ENCODE results near the gene CRY1. TPM values are rescaled to one million over a fixed set of nuclear protein-coding genes. Genes with fewer than 3 reads are reported as not detected.

The CRY1 gene
- polyA plus RNA-seq, 1 donor from 2014 or later = 33.4 TPM

DNA sequence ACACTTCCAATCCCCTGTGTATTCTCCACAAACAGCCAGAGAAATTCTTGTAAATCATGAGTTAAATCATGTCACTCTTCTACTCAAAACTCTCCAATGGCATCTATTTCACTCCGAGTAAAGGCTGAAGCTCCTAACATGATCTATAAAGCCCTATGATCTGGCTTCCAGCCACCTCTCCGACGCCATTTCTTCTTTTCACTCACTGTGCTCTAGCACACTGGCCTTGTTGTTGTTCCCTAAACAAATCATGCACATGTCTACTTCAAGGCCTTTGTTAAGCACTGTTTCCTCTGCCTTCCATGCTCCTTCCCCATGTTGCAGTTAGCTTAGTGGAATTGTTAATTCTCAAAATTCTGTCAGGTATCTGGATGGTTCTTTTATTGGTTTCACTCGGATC, 76.3 kb downstream of the CRY1 start:
- H3K79me2 ChIP-seq (replicated peaks; ENCODE audit: insufficient read depth, low read length) = no peaks in the 10 kb centered on the region
- no peaks in the 10 kb centered on the region for H3K36me3 ChIP-seq (ENCODE audit: insufficient read depth, low read length)
- no peak overlapping the region for H3K4me2 ChIP-seq (ENCODE audit: low read length)
- TF ChIP-seq SMC3 (conservative IDR thresholded peaks at IDR 0.05; ENCODE audit: poor library complexity) (no peak), RAD21 (conservative IDR thresholded peaks at IDR 0.05) (no peak), EZH2 (IDR thresholded peaks at IDR 0.05; ENCODE audit: borderline replicate concordance, insufficient read depth, low read length, poor library complexity, severe bottlenecking) (no peak), TAF1 (IDR thresholded peaks at IDR 0.05; ENCODE audit: low read depth) (no peak), POLR2AphosphoS5 (IDR thresholded peaks at IDR 0.05) (no peak)
- TF ChIP-seq, protein P1, sequence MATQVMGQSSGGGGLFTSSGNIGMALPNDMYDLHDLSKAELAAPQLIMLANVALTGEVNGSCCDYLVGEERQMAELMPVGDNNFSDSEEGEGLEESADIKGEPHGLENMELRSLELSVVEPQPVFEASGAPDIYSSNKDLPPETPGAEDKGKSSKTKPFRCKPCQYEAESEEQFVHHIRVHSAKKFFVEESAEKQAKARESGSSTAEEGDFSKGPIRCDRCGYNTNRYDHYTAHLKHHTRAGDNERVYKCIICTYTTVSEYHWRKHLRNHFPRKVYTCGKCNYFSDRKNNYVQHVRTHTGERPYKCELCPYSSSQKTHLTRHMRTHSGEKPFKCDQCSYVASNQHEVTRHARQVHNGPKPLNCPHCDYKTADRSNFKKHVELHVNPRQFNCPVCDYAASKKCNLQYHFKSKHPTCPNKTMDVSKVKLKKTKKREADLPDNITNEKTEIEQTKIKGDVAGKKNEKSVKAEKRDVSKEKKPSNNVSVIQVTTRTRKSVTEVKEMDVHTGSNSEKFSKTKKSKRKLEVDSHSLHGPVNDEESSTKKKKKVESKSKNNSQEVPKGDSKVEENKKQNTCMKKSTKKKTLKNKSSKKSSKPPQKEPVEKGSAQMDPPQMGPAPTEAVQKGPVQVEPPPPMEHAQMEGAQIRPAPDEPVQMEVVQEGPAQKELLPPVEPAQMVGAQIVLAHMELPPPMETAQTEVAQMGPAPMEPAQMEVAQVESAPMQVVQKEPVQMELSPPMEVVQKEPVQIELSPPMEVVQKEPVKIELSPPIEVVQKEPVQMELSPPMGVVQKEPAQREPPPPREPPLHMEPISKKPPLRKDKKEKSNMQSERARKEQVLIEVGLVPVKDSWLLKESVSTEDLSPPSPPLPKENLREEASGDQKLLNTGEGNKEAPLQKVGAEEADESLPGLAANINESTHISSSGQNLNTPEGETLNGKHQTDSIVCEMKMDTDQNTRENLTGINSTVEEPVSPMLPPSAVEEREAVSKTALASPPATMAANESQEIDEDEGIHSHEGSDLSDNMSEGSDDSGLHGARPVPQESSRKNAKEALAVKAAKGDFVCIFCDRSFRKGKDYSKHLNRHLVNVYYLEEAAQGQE (IDR thresholded peaks at IDR 0.05; ENCODE audit: borderline replicate concordance) = no peak
- H3K4me3 ChIP-seq (ENCODE audit: low read length) = no peak overlapping the region
- no peaks in the 10 kb centered on the region for H3K9me3 ChIP-seq (ENCODE audit: low read length)
- H3K27ac ChIP-seq (ENCODE audit: low read length) = no peak overlapping the region
- H3K9ac ChIP-seq (ENCODE audit: low read length) = no peak overlapping the region
- no peaks in the 10 kb centered on the region for H3K27me3 ChIP-seq (ENCODE audit: insufficient read depth, low read depth, low read length)
- H2AFZ ChIP-seq (ENCODE audit: low read depth, low read length) = no peak overlapping the region
- no peaks in the 10 kb centered on the region for H4K20me1 ChIP-seq (ENCODE audit: insufficient read depth)
- no peaks in the 10 kb centered on the region for H3K9me2 ChIP-seq (ENCODE audit: insufficient read depth, low read length)
- no peaks in the 10 kb centered on the region for H3F3A ChIP-seq (ENCODE audit: insufficient read depth, low read length, poor library complexity, severe bottlenecking)

DNA sequence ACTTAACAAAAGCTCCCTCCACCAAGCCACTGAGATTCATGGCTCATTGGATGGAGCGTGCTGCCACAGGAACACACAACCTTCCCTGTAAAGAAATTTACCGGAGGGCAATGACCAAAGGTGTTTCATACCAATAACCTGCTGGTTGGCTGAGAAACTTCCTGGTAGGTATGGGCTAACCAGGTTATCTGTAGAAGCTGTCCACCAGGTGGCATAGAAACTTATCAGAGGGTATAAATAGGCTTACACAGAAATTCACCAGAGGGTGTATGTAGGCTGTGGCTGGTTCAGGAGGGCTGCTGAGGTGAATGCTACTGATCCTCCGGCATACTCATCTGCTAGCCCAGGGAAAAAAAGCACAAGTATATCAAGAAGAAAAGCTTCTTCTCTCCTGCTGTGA, 79.3 kb downstream of the CRY1 start:
- Histone ChIP-seq H3K9me2 (ENCODE audit: insufficient read depth, low read length) (no peaks in the 10 kb centered on the region), H3F3A (ENCODE audit: insufficient read depth, low read length, poor library complexity, severe bottlenecking) (no peaks in the 10 kb centered on the region), H3K4me2 (ENCODE audit: low read length) (no peak overlapping the region), H4K20me1 (ENCODE audit: insufficient read depth) (no peaks in the 10 kb centered on the region), H3K36me3 (ENCODE audit: insufficient read depth, low read length) (no peaks in the 10 kb centered on the region), H3K4me3 (ENCODE audit: low read length) (no peak overlapping the region), H3K9me3 (ENCODE audit: low read length) (no peaks in the 10 kb centered on the region), H3K27ac (ENCODE audit: low read length) (no peak overlapping the region), H3K79me2 (replicated peaks; ENCODE audit: insufficient read depth, low read length) (no peaks in the 10 kb centered on the region), H3K27me3 (ENCODE audit: insufficient read depth, low read depth, low read length) (no peaks in the 10 kb centered on the region), H2AFZ (ENCODE audit: low read depth, low read length) (no peak overlapping the region), H3K9ac (ENCODE audit: low read length) (no peak overlapping the region)
- TF ChIP-seq EP300 (conservative IDR thresholded peaks at IDR 0.05; ENCODE audit: poor library complexity, severe bottlenecking) = no peak
- TF ChIP-seq, protein P2, sequence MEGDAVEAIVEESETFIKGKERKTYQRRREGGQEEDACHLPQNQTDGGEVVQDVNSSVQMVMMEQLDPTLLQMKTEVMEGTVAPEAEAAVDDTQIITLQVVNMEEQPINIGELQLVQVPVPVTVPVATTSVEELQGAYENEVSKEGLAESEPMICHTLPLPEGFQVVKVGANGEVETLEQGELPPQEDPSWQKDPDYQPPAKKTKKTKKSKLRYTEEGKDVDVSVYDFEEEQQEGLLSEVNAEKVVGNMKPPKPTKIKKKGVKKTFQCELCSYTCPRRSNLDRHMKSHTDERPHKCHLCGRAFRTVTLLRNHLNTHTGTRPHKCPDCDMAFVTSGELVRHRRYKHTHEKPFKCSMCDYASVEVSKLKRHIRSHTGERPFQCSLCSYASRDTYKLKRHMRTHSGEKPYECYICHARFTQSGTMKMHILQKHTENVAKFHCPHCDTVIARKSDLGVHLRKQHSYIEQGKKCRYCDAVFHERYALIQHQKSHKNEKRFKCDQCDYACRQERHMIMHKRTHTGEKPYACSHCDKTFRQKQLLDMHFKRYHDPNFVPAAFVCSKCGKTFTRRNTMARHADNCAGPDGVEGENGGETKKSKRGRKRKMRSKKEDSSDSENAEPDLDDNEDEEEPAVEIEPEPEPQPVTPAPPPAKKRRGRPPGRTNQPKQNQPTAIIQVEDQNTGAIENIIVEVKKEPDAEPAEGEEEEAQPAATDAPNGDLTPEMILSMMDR (IDR thresholded peaks at IDR 0.05; ENCODE audit: poor library complexity, severe bottlenecking) = no peak
- no peak for TF ChIP-seq MXI1 (conservative IDR thresholded peaks at IDR 0.05; ENCODE audit: poor library complexity, severe bottlenecking)
- no peak for TF ChIP-seq RAD21 (conservative IDR thresholded peaks at IDR 0.05)
- TF ChIP-seq POLR2AphosphoS5 (IDR thresholded peaks at IDR 0.05) = no peak
- TF ChIP-seq EZH2 (IDR thresholded peaks at IDR 0.05; ENCODE audit: borderline replicate concordance, insufficient read depth, low read length, poor library complexity, severe bottlenecking) = no peak
- no peak for TF ChIP-seq TAF1 (IDR thresholded peaks at IDR 0.05; ENCODE audit: low read depth)
- TF ChIP-seq, protein P1 (IDR thresholded peaks at IDR 0.05; ENCODE audit: borderline replicate concordance) = no peak
- TF ChIP-seq SMC3 (conservative IDR thresholded peaks at IDR 0.05; ENCODE audit: poor library complexity) = no peak

Data from neural cell (in vitro differentiated cells).